K562 (cell line): ENCODE data around the gene SEC22A. TPM values are rescaled to one million over a fixed set of nuclear protein-coding genes. Genes with fewer than 3 reads are reported as not detected.

ENCODE experiments used
- ATAC-seq: fragments of 200-7000 bp; cut with Tn5 transposase; 3 replicates; pipeline ENCODE4 v1.9.1; 2020; ENCODE audit warnings: moderate library complexity
- BruUV-seq: library from RNA; stranded (reverse); fragments of 400-500 nt; replicated peaks from 2 replicates; lab custom pipeline; 2021; lab: Mats Ljungman, UMichigan
- CTCF ChIA-PET: fragments of 300-600 bp; formaldehyde crosslinking; extraction: SDS; loops from one replicate; lab custom pipeline; 2021; ENCODE audit warnings: low intra/inter-chr PET ratio; lab: Yijun Ruan, JAX
- POLR2A ChIA-PET: fragments of 300-600, 350-650 bp; sonication (Branson Sonifier 250); formaldehyde crosslinking; extraction: SDS; loops from one replicate; lab custom pipeline; 2021; ENCODE audit warnings: antibody characterized with exemption, inconsistent platforms; lab: Yijun Ruan, JAX
- DNase-seq, 4 experiments: peaks; one replicate each; pipeline versions ENCODE4 v3.0.0 to v3.0.0-alpha.2; 2011 to 2018; ENCODE audit warnings: low spot score in 3 of 4, mixed read lengths in 3 of 4; ENCODE audit errors: extremely low read depth in 1 of 4
- FAIRE-seq: peaks from 2 replicates; lab custom pipeline; 2011; peaks lifted over from hg19 to GRCh38; lab: Jason Lieb, UNC
- H2AFZ ChIP-seq: 2 replicates; pipeline ENCODE4 v1.6.0; 2011; ENCODE audit warnings: low read depth, low read length, control low read depth, inconsistent platforms
- H3K27ac ChIP-seq: fragments of 200-600 bp; 3 replicates; pipeline ENCODE4 v1.8.0; 2011; ENCODE audit warnings: low read depth, mild to moderate bottlenecking, control low read depth, inconsistent platforms, low read length, moderate library complexity, mixed read lengths; ENCODE audit errors: extremely low read depth
- H3K27me3 ChIP-seq, 2 experiments: fragments of 300-600 bp in 1 of 2; 2 replicates in 1 of 2; 3 replicates in 1 of 2; pipeline versions ENCODE4 v1.6.0 to v1.8.0; 2011; ENCODE audit warnings: inconsistent platforms in 2 of 2, low read length in 2 of 2, mild to moderate bottlenecking in 1 of 2, mixed read lengths in 1 of 2, moderate library complexity in 1 of 2; ENCODE audit not compliant: control insufficient read depth in 2 of 2, insufficient read depth in 2 of 2
- H3K36me3 ChIP-seq: fragments of 300-600 bp; 3 replicates; pipeline ENCODE4 v1.8.0; 2011; ENCODE audit warnings: mild to moderate bottlenecking, low read length, inconsistent platforms; ENCODE audit not compliant: control insufficient read depth, insufficient read depth
- H3K4me1 ChIP-seq, 2 experiments: fragments of 200-600 bp in 1 of 2; replicated peaks in 1 of 2; 2 replicates in 1 of 2; 3 replicates in 1 of 2; pipeline versions ENCODE4 v1.5.1 to v1.8.0; 2011; ENCODE audit warnings: inconsistent platforms in 2 of 2, low read length in 2 of 2, mild to moderate bottlenecking in 1 of 2, mixed read lengths in 1 of 2, moderate library complexity in 1 of 2; ENCODE audit not compliant: control insufficient read depth in 2 of 2, insufficient read depth in 2 of 2
- H3K4me2 ChIP-seq: 2 replicates; pipeline ENCODE4 v1.6.1; 2011; ENCODE audit warnings: low read length, control low read depth, inconsistent platforms, mixed read lengths; ENCODE audit not compliant: insufficient read depth
- H3K4me3 ChIP-seq: fragments of 200-600 bp; sonication (generic), shearing (Covaris generic); 2 replicates; pipeline ENCODE4 v1.5.1; 2016; ENCODE audit warnings: control low read depth, inconsistent platforms
- H3K79me2 ChIP-seq: fragments of 200-600 bp; 3 replicates; pipeline ENCODE4 v1.8.0; 2011; ENCODE audit warnings: low read length, inconsistent platforms; ENCODE audit not compliant: control insufficient read depth, insufficient read depth
- H3K9ac ChIP-seq, 2 experiments: 2 replicates each; pipeline versions ENCODE4 v1.6.0 to v1.6.1; 2011; ENCODE audit warnings: low read depth in 2 of 2, low read length in 2 of 2, control low read depth in 1 of 2, inconsistent platforms in 1 of 2, mild to moderate bottlenecking in 1 of 2, mixed read lengths in 1 of 2; ENCODE audit not compliant: insufficient read depth in 1 of 2
- H3K9me1 ChIP-seq: one replicate; pipeline ENCODE4 v1.6.0; 2011; ENCODE audit warnings: inconsistent platforms, mild to moderate bottlenecking, low read length, moderate library complexity; ENCODE audit not compliant: control insufficient read depth, insufficient read depth
- H3K9me3 ChIP-seq: replicated peaks from 2 replicates; pipeline ENCODE4 v1.5.1; 2011; ENCODE audit warnings: low read depth, low read length, inconsistent platforms; ENCODE audit not compliant: control insufficient read depth, insufficient read depth
- H4K20me1 ChIP-seq: replicated peaks from 2 replicates; pipeline ENCODE4 v1.6.1; 2011; ENCODE audit warnings: low read length, inconsistent platforms, mixed read lengths; ENCODE audit not compliant: control insufficient read depth, insufficient read depth
- BRD4 ChIP-seq: fragments of 200-600 bp; sonication (generic); IDR thresholded peaks from 2 replicates; pipeline ENCODE4 v1.6.1; 2017; ENCODE audit warnings: inconsistent platforms
- DPF2 ChIP-seq: fragments of 450-650 bp; IDR thresholded peaks from 2 replicates; pipeline ENCODE4 v1.6.1; 2016
- L3MBTL2 ChIP-seq: fragments of 450-650 bp; IDR thresholded peaks from 2 replicates; pipeline ENCODE4 v1.6.1; 2016; ENCODE audit warnings: mild to moderate bottlenecking, moderate library complexity
- PREB ChIP-seq: sonication (generic); formaldehyde crosslinking; IDR thresholded peaks from 2 replicates; pipeline ENCODE4 v1.8.1; 2023; ENCODE audit warnings: mild to moderate bottlenecking, missing genetic modification reagents
- PRMT5 ChIP-seq: sonication (generic); formaldehyde crosslinking; IDR thresholded peaks from 2 replicates; pipeline ENCODE4 v1.5.0; 2020; ENCODE audit warnings: missing genetic modification reagents
- RAD51 ChIP-seq: fragments of 450-650 bp; IDR thresholded peaks from 2 replicates; pipeline ENCODE4 v1.7.1; 2016; ENCODE audit warnings: low read depth, mild to moderate bottlenecking, borderline replicate concordance
- SAP30 ChIP-seq: fragments of 200-600 bp; sonication (generic); IDR thresholded peaks from 2 replicates; pipeline ENCODE4 v1.6.1; 2012; ENCODE audit warnings: borderline replicate concordance, low read depth, mild to moderate bottlenecking, moderate library complexity, low read length, control low read depth, inconsistent platforms; ENCODE audit not compliant: insufficient read depth, poor library complexity, severe bottlenecking
- ZFP1 ChIP-seq: fragments of 450-650 bp; formaldehyde crosslinking; IDR thresholded peaks from 2 replicates; pipeline ENCODE4 v1.4.0; 2020; ENCODE audit warnings: mild to moderate bottlenecking, mixed read lengths
- ZNF512 ChIP-seq: IDR thresholded peaks from 2 replicates; pipeline ENCODE4 v1.6.1; 2016; ENCODE audit warnings: missing genetic modification characterization, missing compliant biosample characterization
- ZZZ3 ChIP-seq: fragments of 450-650 bp; IDR thresholded peaks from 2 replicates; pipeline ENCODE4 v1.6.1; 2016; ENCODE audit warnings: antibody characterized with exemption, mild to moderate bottlenecking, moderate library complexity
- in situ Hi-C: fragments of 300-500 bp; cut with MboI; formaldehyde crosslinking; loops from 4 replicates; pipeline ENCODE4 v1.15.0; 2018; ENCODE audit warnings: inconsistent platforms, mixed read lengths
- intact Hi-C: fragments of 100-400 bp; cut with micrococcal nuclease; formaldehyde crosslinking; loops from 2 replicates; pipeline ENCODE4 v1.14.2; 2022
- polyA plus RNA-seq, 8 experiments: library from polyadenylated mRNA; depleted of rRNA in 4 of 8; stranded (reverse) in 5 of 8; unstranded in 3 of 8; fragments of >200 nt; fragmentation: Nextera tagmentation in 2 of 8; fragmentation: Illumina TruSeq in 1 of 8; extraction: Ambion mirVana in 2 of 8; extraction: Trizol in 1 of 8; gene quantifications; 2 replicates each; pipeline versions ENCODE4 v1.2.1 to v1.2.3, GENCODE V29; 2011 to 2014; ENCODE audit warnings: inconsistent platforms in 1 of 8, missing spikeins in 1 of 8
- total RNA-seq, 7 experiments: library from RNA; depleted of rRNA in 6 of 7; stranded (reverse); fragments of >200 nt in 6 of 7; fragmentation: Illumina TruSeq in 2 of 7; extraction: Trizol in 2 of 7; gene quantifications; 2 replicates each; pipeline versions ENCODE4 v1.2.1 to v1.2.3, GENCODE V29; 2011 to 2021; ENCODE audit warnings: low replicate concordance in 1 of 7

The SEC22A gene
- total and polyA plus RNA-seq, 9 of the 15 experiments (the other 6 are each of a cell fraction or from before 2014, with no cell fraction given): 7.9 to 44.5 (median 20.5) TPM

DNA sequence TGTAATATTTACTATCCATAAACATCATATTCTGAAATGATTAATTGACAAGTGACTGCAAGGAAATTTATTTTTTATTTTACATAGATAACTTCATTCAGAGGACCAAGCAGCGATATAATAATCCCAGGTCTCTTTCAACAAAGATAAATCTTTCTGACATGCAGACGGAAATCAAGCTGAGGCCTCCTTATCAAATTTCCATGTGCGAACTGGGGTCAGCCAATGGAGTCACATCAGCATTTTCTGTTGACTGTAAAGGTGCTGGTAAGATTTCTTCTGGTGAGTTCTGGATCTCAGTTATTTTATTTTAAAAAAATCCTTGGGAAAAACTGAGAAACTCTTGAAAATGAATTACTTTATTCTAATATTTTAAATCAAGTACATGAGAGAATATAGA, 23.3 kb downstream of the SEC22A start (continued):
- TF ChIP-seq PREB (no peak), PRMT5 (CRISPR knock-in tag) (no peak), ZFP1 (CRISPR knock-in tag) (no peak)

- Histone ChIP-seq H3K4me2 (no peak overlapping the region), H3K27me3 (no peaks in the 10 kb centered on the region), H4K20me1 (no peaks in the 10 kb centered on the region), H3K4me1 (no peaks in the 10 kb centered on the region), H3K4me3 (no peak overlapping the region), H3K9me3 (no peaks in the 10 kb centered on the region; the same call in 1 of the 2 replicates), H3K36me3 (0 out of 3 replicates have a peak, but pooled peaks cover 6% of the 10 kb centered on the region), H2AFZ (no peak overlapping the region), H3K9ac (no peak overlapping the region), H3K27ac (no peak overlapping the region), H3K79me2 (no peaks in the 10 kb centered on the region; the same call in 2 of the 3 replicates), H3K9me1 (no peaks in the 10 kb centered on the region)
- FAIRE-seq (no peak), ATAC-seq (no peak), DNase-seq (no peak)
- BruUV-seq: no TSS peak
- CTCF ChIA-PET: no interaction called here
- in situ Hi-C loops (no loop called here), intact Hi-C loops (no loop called here)
- POLR2A ChIA-PET: no interaction called here
- TF ChIP-seq ZNF512 (tag) (no peak), L3MBTL2 (no peak), BRD4 (no peak), ZZZ3 (no peak), SAP30 (no peak), RAD51 (no peak), DPF2 (no peak)
Observed at GRCh38 chr3:123226549-123226948, 24.8 kb downstream of the SEC22A start.
